ENCODE data around the gene PGK1. TPM values are rescaled to one million over a fixed set of nuclear protein-coding genes. Genes with fewer than 3 reads are reported as not detected.

The PGK1 gene
- total RNA-seq, 3 donors from 2014 or later = 236 to 369 (median 310) TPM

- no peak for ATAC-seq
- Histone ChIP-seq H3K4me3 (no peak overlapping the region), H3K4me1 (ENCODE audit: low read depth) (peaks cover 25% of the 10 kb centered on the region), H3K9me3 (no peaks in the 10 kb centered on the region), H3K36me3 (ENCODE audit: low read depth) (no peaks in the 10 kb centered on the region)
- DNase-seq = no peak
- intact Hi-C loops (cut with DNase I, micrococcal nuclease) = no loop called here
- TF ChIP-seq CTCF (IDR thresholded peaks at IDR 0.05) = no peak
Observed at GRCh38 chrX:78106651-78106986, 2.6 kb downstream of the PGK1 start.

GRCh38 chrX:78109458-78109857 is 5.4 kb downstream of the PGK1 start:
- DNase-seq = no peak
- ATAC-seq = no peak

GRCh38 chrX:78111140-78111931 is 7.3 kb downstream of the PGK1 start:
- Histone ChIP-seq H3K9me3 (no peaks in the 10 kb centered on the region), H3K36me3 (ENCODE audit: low read depth) (peaks cover 3% of the 10 kb centered on the region), H3K4me1 (ENCODE audit: low read depth) (peaks cover 22% of the 10 kb centered on the region), H3K4me3 (no peak overlapping the region)
- DNase-seq = peak in 1 of 3 donors; percentile 16
- TF ChIP-seq CTCF (IDR thresholded peaks at IDR 0.05) = no peak
- intact Hi-C loops (cut with DNase I, micrococcal nuclease) = no loop called here
- peak; percentile 47 for ATAC-seq

More at GRCh38 chrX:78109458-78109857, 5.4 kb downstream of the PGK1 start:
- Histone ChIP-seq H3K9me3 (no peaks in the 10 kb centered on the region), H3K36me3 (ENCODE audit: low read depth) (peaks cover 3% of the 10 kb centered on the region), H3K4me3 (no peak overlapping the region), H3K4me1 (ENCODE audit: low read depth) (peaks cover 25% of the 10 kb centered on the region)
- TF ChIP-seq CTCF (IDR thresholded peaks at IDR 0.05) = no peak
- intact Hi-C loops (cut with DNase I, micrococcal nuclease) = no loop called here

GRCh38 chrX:78116365-78116764 is 12.3 kb downstream of the PGK1 start:
- no peaks in the 10 kb centered on the region for H3K9me3 ChIP-seq
- DNase-seq = no peak
- H3K36me3 ChIP-seq (ENCODE audit: low read depth) = peaks cover 3% of the 10 kb centered on the region
- ATAC-seq = no peak
- H3K4me1 ChIP-seq (ENCODE audit: low read depth) = no peaks in the 10 kb centered on the region
- H3K4me3 ChIP-seq = no peak overlapping the region
- TF ChIP-seq CTCF (IDR thresholded peaks at IDR 0.05) = no peak
- intact Hi-C loops (cut with DNase I, micrococcal nuclease) = no loop called here

GRCh38 chrX:78116766-78117165 is 12.7 kb downstream of the PGK1 start:
- ATAC-seq (no peak), DNase-seq (no peak)
- no peaks in the 10 kb centered on the region for H3K4me1 ChIP-seq (ENCODE audit: low read depth)
- TF ChIP-seq CTCF (IDR thresholded peaks at IDR 0.05) = no peak
- H3K4me3 ChIP-seq = no peak overlapping the region
- intact Hi-C loops (cut with DNase I, micrococcal nuclease) = no loop called here
- H3K9me3 ChIP-seq = no peaks in the 10 kb centered on the region
- H3K36me3 ChIP-seq (ENCODE audit: low read depth) = peaks cover 3% of the 10 kb centered on the region
